Keratinocyte (primary cell): ENCODE results near the gene MYO15B. TPM values are rescaled to one million over a fixed set of nuclear protein-coding genes. Genes with fewer than 3 reads are reported as not detected.

Experiments used
- DNase-seq: peaks from one replicate; pipeline ENCODE4 v3.0.0-alpha.2; 2011; ENCODE audit warnings: low read depth, missing footprints, low spot score
- FAIRE-seq: peaks from 2 replicates; lab custom pipeline; 2011; peaks lifted over from hg19 to GRCh38; lab: Jason Lieb, UNC
- H2AFZ ChIP-seq: 2 replicates; pipeline ENCODE4 v1.6.0; 2012; ENCODE audit warnings: low read length, control low read depth, inconsistent platforms; ENCODE audit not compliant: control insufficient read depth
- H3K27ac ChIP-seq: 2 replicates; pipeline ENCODE4 v1.5.1; 2011; ENCODE audit warnings: low read length; ENCODE audit not compliant: control insufficient read depth, insufficient read depth
- H3K27me3 ChIP-seq: 3 replicates; pipeline ENCODE4 v1.6.0; 2011; ENCODE audit warnings: low read length; ENCODE audit not compliant: control insufficient read depth, insufficient read depth; ENCODE audit errors: extremely low read depth
- H3K36me3 ChIP-seq, 2 experiments: 2 replicates in 1 of 2; 3 replicates in 1 of 2; pipeline ENCODE4 v1.5.1; 2011; ENCODE audit warnings: low read length in 2 of 2, mild to moderate bottlenecking in 1 of 2; ENCODE audit not compliant: control insufficient read depth in 2 of 2, insufficient read depth in 2 of 2; ENCODE audit errors: extremely low read depth in 1 of 2
- H3K4me1 ChIP-seq: 3 replicates; pipeline ENCODE4 v1.5.1; 2011; ENCODE audit warnings: low read length; ENCODE audit not compliant: control insufficient read depth, insufficient read depth; ENCODE audit errors: extremely low read depth
- H3K4me2 ChIP-seq: 3 replicates; pipeline ENCODE4 v1.6.0; 2011; ENCODE audit warnings: low read depth, low read length; ENCODE audit not compliant: control insufficient read depth, insufficient read depth; ENCODE audit errors: extremely low read depth
- H3K4me3 ChIP-seq, 3 experiments: fragments of 200-600 bp in 1 of 3; sonication (generic) in 1 of 3; 2 replicates in 2 of 3; 3 replicates in 1 of 3; pipeline ENCODE4 v1.5.1; 2011 to 2016; ENCODE audit warnings: low read length in 3 of 3, mild to moderate bottlenecking in 3 of 3, control low read depth in 2 of 3, inconsistent platforms in 1 of 3, low read depth in 1 of 3, mixed read lengths in 1 of 3, mixed run types in 1 of 3, moderate library complexity in 1 of 3; ENCODE audit not compliant: control insufficient read depth in 2 of 3, insufficient read depth in 2 of 3; ENCODE audit errors: extremely low read depth in 1 of 3
- H3K79me2 ChIP-seq: 2 replicates; pipeline ENCODE4 v1.6.0; 2012; ENCODE audit warnings: low read length; ENCODE audit not compliant: control insufficient read depth, insufficient read depth
- H3K9ac ChIP-seq: 3 replicates; pipeline ENCODE4 v1.6.0; 2011; ENCODE audit warnings: low read length; ENCODE audit not compliant: control insufficient read depth, insufficient read depth; ENCODE audit errors: extremely low read depth
- H3K9me1 ChIP-seq: 3 replicates; pipeline ENCODE4 v1.6.0; 2011; ENCODE audit warnings: low read length; ENCODE audit not compliant: control insufficient read depth, insufficient read depth; ENCODE audit errors: extremely low read depth
- H3K9me3 ChIP-seq: 2 replicates; pipeline ENCODE4 v1.5.1; 2012; ENCODE audit warnings: low read depth, low read length; ENCODE audit not compliant: control insufficient read depth
- H4K20me1 ChIP-seq: 3 replicates; pipeline ENCODE4 v1.6.0; 2011; ENCODE audit warnings: low read length; ENCODE audit not compliant: control insufficient read depth, insufficient read depth; ENCODE audit errors: extremely low read depth
- EZH2 ChIP-seq: IDR thresholded peaks from one replicate; pipeline ENCODE4 v1.6.1; 2012; ENCODE audit warnings: inconsistent platforms, mild to moderate bottlenecking, low read length, moderate library complexity
- dilution Hi-C: fragments of 300-500 bp; cut with MboI; formaldehyde crosslinking; loops from one replicate; pipeline ENCODE4 v1.7.0; 2020; ENCODE audit warnings: low sequenced_read_pairs; ENCODE audit not compliant: extremely low pct_ligation_motif_present
- polyA plus RNA-seq, 5 experiments: library from polyadenylated mRNA; depleted of rRNA in 3 of 5; stranded (reverse) in 3 of 5; stranded (forward) in 1 of 5; unstranded in 1 of 5; fragments of >200 nt; gene quantifications; 1 replicate in 1 of 5; 2 replicates in 3 of 5; 3 replicates in 1 of 5; pipeline versions ENCODE4 v1.2.1 to v1.2.3, GENCODE V29; 2011 to 2012; ENCODE audit warnings: missing spikeins in 2 of 5, low read depth in 1 of 5, low replicate concordance in 1 of 5
- TF ChIP-seq, protein P1 (sequence below), 3 experiments: IDR thresholded peaks in 1 of 3; conservative IDR thresholded peaks in 1 of 3; optimal IDR thresholded peaks in 1 of 3; 2 replicates in 2 of 3; 3 replicates in 1 of 3; pipeline versions ENCODE3 to v1.5.1; 2011; ENCODE audit warnings: low read length in 3 of 3, mild to moderate bottlenecking in 3 of 3, moderate library complexity in 2 of 3, control low read depth in 1 of 3, inconsistent platforms in 1 of 3; ENCODE audit not compliant: insufficient read depth in 2 of 3; ENCODE audit errors: extremely low read depth in 1 of 3

The MYO15B gene
- polyA plus RNA-seq, 1 donor (not counting 4 experiments of a cell fraction or from before 2014, with no cell fraction given): 0.14 TPM

GRCh38 chr17:75622771-75623273 is 35.2 kb downstream of the MYO15B start:
- DNase-seq (no peak), FAIRE-seq (no peak)
- TF ChIP-seq, protein P1, sequence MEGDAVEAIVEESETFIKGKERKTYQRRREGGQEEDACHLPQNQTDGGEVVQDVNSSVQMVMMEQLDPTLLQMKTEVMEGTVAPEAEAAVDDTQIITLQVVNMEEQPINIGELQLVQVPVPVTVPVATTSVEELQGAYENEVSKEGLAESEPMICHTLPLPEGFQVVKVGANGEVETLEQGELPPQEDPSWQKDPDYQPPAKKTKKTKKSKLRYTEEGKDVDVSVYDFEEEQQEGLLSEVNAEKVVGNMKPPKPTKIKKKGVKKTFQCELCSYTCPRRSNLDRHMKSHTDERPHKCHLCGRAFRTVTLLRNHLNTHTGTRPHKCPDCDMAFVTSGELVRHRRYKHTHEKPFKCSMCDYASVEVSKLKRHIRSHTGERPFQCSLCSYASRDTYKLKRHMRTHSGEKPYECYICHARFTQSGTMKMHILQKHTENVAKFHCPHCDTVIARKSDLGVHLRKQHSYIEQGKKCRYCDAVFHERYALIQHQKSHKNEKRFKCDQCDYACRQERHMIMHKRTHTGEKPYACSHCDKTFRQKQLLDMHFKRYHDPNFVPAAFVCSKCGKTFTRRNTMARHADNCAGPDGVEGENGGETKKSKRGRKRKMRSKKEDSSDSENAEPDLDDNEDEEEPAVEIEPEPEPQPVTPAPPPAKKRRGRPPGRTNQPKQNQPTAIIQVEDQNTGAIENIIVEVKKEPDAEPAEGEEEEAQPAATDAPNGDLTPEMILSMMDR (optimal IDR thresholded peaks at IDR 0.05 in 1 of 3, IDR thresholded peaks at IDR 0.05 in 1 of 3, conservative IDR thresholded peaks at IDR 0.05 in 1 of 3; ENCODE audit: extremely low read depth in 1 of 3, insufficient read depth in 2 of 3, low read length in 3 of 3): no peak
- no peak for TF ChIP-seq EZH2
- Histone ChIP-seq H3K79me2 (no peaks in the 10 kb centered on the region), H3K9ac (no peak overlapping the region), H3K4me2 (no peak overlapping the region), H3K9me3 (no peaks in the 10 kb centered on the region), H3K27me3 (peaks cover 13% of the 10 kb centered on the region), H2AFZ (no peak overlapping the region), H3K4me3 (no peak overlapping the region), H3K4me1 (no peaks in the 10 kb centered on the region), H4K20me1 (no peaks in the 10 kb centered on the region), H3K36me3 (peaks cover 2 to 7% of the 10 kb centered on the region in 2 experiments), H3K9me1 (no peaks in the 10 kb centered on the region), H3K27ac (no peak overlapping the region)
- dilution Hi-C loops: no loop called here

GRCh38 chr17:75623386-75623785 is 35.8 kb downstream of the MYO15B start:
- Histone ChIP-seq H3K79me2 (no peaks in the 10 kb centered on the region), H3K9me1 (no peaks in the 10 kb centered on the region), H4K20me1 (no peaks in the 10 kb centered on the region), H3K4me3 (no peak overlapping the region), H3K4me1 (no peaks in the 10 kb centered on the region), H2AFZ (no peak overlapping the region), H3K27ac (no peak overlapping the region), H3K4me2 (no peak overlapping the region), H3K9me3 (no peaks in the 10 kb centered on the region), H3K9ac (no peak overlapping the region), H3K36me3 (peaks cover 5 to 7% of the 10 kb centered on the region in 2 experiments), H3K27me3 (peaks cover 13% of the 10 kb centered on the region)
- FAIRE-seq: no peak
- DNase-seq: no peak
- TF ChIP-seq, protein P1 (optimal IDR thresholded peaks at IDR 0.05 in 1 of 3, IDR thresholded peaks at IDR 0.05 in 1 of 3, conservative IDR thresholded peaks at IDR 0.05 in 1 of 3; ENCODE audit: extremely low read depth in 1 of 3, insufficient read depth in 2 of 3, low read length in 3 of 3): no peak
- TF ChIP-seq EZH2: no peak
- dilution Hi-C loops: no loop called here
